GM19043 (cell line): ENCODE data around the gene GSPT1.

Experiments
- ATAC-seq: cut with Tn5 transposase; IDR thresholded peaks from one replicate; pipeline ENCODE4 v1.9.1; 2021; ENCODE audit warnings: low read depth; ENCODE audit not compliant: unreplicated experiment

GSPT1 gene

DNA sequence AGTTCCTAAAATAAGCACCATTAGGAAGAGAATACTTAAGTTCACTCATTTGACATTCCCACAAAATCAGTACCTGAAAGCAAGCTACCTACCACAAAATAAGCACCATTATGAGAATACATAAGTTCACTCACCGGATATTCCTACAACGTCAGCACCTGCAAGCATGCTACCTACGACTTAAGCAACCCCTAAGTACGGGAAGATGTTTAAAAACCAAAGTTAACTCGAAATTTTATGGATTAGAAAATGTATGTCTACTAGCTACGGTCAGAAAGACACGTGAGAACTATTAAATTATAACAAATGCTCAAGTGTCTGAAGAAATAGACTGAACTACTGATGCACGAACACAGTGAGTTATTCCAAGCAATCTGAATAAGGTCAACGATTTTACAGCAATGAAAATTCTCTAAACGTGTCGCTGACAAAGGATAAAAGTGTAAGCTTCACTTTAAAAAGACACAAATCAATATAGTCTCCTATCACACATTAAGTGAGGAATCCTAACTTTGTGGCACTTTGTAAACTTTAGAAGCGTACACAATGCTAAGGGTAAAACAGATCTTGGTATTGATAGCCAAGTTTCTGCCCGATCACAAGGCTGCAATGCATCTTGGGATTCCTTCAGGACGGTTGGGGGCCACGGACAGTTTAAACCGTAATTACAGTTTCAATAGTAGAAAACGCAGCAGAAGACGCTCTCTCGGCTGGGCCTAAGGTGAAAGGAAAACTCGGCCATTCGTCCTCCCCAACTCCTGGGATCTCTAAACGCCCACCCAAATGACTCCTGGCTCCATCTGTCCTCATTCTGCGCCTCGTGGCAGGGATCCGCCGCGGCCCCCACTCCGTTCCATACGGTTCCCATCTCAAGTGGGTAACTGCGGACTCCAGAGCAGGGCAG lies 1.3 kb downstream of the GSPT1 start:
- ATAC-seq = no peak

DNA sequence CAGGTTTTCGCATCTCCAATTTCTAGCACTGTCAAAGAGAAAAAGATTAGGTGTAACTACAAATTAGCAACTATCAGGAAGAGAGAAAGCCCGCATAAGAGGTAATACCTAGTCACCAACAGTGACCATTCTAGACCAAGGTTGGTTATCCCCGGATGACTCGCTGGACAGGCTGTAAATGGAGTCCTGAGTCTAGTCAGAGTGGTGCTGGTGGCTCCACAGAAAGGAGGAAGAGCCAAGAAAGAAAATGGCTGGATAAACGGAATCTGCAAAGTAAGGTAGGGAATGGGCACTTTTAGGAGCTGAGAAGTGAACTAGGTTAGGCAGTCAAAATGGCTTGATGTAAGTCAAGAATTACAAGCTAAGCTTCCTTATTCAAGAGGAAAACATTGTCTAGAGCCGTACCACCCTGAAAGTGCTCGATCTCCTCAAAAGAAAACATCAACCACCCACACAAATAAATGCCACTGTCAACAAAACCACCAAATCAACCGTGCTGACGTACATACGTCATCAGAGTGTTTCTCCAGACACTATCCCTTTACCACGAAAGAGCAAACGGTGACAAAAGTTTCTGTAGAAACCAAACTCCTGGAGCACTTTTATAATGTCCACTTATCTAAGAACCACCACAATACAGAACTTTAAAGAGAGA lies 2.2 kb downstream of the GSPT1 start:
- no peak for ATAC-seq

DNA sequence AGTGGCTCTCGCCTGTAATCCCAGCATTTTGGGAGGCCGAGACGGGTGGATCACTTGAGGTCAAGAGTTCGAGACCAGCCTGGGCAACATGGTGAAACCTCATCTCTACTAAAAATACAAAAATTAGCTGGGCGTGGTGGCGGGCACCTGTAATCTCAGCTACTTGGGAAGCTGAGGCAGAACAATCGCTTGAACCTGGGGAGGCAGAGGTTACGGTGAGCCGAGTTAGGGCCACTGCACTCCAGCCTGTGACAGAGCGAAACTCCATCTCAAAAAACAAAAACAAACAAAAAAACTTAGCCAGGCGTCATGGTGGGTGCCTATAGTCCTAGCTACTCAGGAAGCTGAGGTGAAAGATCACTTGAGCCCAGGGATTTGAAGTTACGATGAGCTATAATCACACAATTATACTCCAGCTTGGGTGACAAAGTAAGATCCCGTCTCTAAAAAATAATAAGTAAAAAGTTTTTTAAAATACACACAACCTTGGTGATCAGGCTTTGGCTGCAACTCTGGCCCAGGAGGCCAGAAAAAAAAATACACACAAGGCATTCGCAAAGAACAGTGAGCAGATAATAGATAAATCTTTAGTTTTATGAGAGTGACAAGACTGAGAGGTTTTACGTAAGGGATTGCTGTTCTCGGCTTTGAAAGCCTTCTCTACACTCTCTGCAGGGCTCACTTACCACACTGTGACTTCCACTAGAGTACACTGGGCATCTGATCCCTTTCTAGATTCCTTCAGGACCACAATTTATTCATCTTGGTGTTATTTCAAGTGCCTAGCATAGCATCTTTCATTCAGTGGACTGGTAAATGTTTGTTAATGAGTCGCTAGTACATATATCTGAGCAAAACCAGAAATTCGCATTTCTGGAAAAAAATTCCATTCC lies 5.9 kb downstream of the GSPT1 start:
- ATAC-seq = no peak

DNA sequence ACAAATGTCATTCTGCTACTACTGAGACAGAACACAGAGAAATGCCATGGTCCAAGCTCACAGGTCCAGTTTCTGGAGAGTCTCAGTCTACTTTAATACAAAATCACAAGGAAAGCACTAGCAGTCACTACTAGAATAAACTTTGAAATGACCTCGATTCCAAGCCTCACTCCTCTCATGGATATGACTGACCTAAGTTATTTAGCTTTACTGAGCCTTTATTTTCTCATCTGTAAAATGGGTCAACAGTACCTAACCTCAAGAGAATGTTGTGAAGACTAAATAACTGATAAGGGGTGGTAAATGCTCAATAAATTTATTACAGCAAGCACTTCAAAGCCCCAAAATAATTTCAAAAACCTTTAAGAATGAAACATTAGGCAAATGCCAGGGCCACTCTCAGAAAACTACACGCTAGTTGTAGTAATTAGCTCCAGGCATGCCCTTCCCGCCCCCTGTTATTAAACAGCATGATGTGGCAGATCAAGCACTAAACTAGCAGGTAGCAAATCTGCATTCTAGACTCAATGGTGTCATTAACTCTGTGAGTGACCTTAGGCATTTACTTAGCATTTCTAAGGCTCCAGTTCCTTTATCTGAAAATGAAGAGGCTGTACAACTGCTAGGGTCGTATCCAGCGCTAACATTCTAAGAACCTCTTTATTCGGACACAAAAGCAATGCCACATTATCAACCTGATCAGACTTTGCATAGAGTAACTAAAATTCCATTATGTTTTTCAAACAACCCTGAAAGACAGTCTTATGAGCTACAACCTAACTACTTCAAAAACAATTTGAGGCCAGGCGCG lies 8.4 kb downstream of the GSPT1 start:
- no peak for ATAC-seq

DNA sequence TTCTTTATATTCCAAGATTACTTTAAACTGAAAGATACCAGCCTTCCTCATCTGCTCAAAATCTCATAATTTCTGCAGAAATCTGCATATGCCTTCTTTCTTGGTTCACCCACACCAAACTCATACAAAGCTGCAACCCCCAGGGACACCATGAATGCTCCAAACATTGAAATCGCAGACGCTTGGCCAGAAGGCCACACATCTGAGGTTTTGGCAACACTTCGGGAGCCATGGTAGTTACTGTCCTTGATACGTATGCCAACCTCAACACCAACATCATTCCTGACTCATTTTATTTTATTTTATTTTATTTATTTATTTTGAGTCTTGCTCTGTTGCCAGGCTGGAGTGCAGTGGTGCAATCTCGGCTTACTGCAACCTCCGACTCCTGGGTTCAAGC lies 11.8 kb downstream of the GSPT1 start:
- no peak for ATAC-seq

DNA sequence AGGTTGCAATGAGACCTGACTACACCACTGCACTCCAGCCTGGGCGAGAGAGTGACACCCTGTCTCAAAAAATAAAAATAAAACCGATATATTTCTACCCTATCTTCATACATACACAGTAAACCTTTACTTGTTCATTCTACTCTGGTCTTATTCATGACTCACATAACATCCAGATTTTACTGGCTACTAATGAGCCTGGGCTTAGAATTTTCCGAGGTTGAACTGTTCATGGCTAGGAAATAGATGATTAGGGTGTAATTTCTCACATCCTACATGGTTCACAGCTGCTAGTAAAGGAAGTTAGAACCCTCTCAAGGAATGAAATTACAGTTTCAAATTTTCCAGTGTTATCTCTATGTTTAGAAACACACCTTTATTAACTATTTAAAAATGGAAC lies 14.7 kb downstream of the GSPT1 start:
- ATAC-seq = no peak

DNA sequence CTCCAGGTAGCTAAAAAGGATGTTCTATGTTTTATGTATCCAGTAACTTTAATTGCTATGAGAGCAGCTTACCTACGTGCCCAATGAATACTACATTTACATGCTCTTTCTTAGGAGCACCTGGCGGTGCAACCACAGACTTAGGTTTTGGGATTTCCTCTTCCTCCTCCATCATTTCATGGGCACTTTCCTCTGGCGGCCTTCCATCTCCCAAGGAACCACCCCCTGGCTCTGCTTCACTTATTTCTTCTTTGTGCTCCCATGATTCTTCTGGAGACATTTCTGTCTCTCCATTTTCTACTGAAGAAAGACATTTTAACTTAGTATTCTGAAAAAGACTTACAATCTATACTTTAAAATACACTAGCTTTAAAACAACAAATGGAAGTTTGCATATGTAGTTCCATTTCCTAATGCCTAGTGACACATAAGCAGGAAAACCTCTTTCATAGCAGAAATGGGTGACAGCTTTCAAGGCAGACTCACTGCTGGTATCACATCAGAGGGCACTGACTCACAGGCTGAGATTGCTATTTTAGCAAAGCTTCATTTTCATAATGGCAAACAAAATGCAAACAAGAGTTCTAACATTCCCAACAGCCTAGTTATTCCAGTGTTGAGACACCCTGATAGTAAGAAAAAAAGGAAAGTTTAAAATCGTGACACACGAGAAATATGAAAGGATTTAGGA lies 19.1 kb downstream of the GSPT1 start:
- no peak for ATAC-seq

DNA sequence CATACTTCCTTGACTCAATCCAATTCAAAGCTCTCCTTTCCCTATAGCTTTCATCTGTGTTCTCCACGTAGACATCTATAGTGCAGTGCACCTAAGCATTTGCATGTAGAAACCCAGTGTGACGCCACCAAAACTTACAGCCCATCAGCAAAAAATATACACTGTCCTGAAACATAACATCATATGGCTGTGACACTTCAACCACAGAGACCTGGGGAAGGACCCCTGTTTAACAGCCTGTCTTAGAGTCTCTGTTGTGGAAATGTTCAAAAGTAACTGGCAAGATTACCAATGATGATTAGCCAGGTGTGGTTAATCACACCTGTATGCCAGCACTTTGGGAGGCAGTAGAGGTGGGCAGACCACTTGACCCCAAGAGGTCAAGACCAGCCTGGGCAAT lies 22.2 kb downstream of the GSPT1 start:
- no peak for ATAC-seq

DNA sequence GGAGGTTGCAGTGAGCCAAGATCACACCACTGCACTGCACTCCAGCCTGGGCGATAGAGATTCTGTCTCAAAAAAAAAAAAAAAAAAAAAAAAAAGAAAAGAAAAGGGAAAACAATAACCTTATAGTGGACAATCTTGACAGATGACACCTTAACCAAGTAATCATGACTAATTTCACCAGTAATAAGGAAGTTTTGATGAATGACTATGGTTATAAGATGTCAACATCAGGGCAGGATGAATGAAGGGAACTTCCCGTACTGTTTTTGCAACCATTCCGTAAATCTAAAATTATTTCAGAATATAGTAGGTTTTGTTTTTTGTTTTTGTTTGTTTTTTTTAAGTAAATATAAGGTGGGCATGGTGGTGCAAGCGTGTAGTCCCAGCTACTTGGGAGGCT lies 23.0 kb downstream of the GSPT1 start:
- ATAC-seq = no peak

DNA sequence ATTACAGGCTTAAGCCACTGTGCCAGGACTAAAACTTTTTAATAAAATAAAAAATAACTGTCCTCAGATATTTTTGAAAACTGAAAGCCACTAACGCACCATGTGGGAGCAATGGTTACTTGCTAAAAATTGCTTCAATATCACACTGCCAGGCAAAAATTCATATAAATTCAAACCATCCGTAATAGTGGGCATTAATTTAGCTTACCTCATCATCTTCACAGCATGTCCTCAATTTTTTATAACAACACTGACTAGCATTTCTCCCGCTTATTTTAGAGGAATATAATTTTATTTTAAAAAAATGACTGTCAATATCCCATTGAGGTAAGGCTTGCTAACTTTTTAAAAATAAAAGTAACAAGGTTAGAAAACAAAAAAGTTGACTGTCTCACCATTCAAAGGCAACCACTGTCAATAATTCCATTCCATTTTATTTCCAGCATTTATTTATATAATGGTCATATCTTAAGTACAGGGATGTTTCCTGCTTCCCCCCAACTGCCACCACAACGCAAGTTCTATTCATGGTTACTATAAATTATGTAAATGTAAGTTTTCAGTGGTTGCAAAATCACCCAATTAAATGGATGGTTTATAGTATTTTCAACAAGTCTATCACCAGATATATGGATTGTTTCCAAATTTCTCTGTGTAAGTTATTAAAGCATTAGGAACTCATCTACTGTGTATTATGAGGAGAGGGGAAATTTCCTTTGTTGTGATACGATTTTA lies 25.4 kb downstream of the GSPT1 start:
- ATAC-seq = no peak

DNA sequence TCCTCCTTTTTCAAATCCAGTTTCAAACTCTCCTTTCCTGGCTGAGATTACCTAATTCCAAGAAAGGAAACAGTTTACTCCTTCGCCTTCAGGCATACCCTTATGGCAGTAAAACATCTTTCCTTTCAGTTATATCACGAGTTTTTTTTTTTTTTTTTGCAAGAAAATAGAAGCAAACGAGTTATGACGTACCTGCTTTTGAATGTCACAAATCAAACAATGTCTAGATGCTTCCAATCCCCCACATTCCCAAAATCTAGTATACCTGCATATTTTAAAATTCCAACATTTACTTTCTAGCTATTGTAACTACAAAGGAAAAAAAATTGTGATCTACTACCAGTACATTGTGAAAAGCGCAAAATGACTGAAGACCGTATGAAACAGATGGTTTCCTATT lies 28.9 kb downstream of the GSPT1 start:
- no peak for ATAC-seq

DNA sequence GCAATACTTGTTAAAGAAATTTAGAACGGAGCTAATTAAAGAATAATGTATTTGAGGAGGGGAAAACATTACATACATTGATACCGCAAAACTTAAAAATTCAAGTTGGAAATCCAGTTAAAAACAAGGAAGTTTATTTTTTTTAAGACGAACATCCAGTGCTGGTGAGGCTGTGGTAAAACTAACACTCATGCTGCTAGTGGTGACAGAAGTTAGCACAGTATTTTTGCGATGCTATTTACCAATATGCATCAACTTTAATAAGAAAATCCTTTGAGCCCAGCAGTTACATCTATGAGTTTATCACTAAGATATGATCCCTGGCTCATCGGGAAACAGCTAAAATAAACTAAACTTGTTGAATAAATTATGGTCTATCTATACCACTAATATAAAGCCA lies 31.7 kb downstream of the GSPT1 start:
- no peak for ATAC-seq

DNA sequence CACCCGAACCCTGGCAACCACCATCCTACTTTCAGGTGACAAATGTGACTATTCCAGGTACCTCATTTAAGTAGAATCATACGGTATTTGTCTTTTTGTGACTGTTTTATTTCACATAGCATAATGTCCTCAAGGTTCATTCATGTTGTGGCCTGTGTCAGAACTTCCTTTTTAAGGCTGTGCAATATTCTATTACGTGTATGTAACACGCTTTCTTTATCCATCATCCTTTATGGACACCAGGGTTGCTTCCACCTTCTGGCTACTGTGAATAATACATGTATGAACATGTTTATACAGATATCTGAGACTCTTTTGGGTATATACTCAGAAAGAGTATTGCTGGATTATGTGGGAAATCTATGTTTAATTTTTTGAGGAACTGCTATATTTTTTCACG lies 35.7 kb downstream of the GSPT1 start:
- ATAC-seq = no peak

DNA sequence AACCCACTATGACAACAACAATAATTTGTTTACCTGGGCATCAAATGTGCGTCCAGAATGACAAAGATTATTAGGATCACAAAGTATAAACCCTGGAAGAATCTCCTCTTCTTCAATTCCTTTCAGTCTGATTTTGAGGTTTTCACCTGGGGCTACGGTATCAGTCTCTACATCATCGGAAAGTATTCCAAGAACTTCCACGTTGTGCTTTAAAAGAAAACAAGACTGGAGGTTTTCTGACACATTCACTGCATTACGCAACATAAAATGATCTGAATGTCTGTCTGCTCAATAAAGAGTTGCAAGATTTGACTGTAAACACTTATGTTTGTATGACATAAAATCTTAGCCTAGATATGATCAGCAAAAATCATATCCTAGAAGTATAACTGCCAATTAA lies 38.4 kb downstream of the GSPT1 start:
- ATAC-seq = no peak

DNA sequence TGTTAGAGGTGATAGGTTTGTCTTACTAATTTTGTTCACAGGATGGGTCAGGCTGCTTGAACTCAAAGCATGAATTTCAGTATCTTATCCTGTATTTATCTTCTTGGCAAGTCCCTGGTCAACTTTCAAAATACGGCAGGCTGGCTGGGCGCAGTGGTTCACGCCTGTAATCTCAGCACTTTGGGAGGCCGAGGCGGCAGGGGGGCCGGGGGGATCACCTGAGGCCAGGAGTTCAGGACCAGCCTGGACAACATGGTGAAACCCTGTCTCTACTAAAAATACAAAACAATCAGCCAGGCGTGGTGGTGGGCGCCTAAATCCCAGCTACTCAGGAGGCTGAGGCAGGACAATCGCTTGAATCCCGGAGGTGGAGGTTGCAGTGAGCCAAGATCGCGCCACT lies 39.5 kb downstream of the GSPT1 start:
- no peak for ATAC-seq

DNA sequence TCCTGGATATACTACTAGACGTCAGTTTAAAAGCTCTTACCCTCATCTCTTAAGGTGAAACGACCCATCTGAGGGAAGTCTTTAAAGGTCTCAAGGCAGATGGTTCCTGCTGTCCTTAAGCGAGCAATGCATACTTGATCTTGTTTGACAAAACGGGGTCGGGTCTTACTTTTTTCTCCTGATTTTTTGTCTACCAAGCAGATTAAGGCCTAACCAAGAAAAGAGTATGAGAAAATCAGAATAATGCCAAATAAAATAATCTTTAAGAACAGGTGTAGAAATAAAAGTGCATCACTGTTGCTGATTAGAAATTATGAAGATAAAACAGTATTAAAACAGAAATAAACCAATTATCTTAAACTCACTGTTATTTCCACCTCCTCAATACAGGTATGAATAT lies 40.0 kb downstream of the GSPT1 start:
- ATAC-seq = no peak

DNA sequence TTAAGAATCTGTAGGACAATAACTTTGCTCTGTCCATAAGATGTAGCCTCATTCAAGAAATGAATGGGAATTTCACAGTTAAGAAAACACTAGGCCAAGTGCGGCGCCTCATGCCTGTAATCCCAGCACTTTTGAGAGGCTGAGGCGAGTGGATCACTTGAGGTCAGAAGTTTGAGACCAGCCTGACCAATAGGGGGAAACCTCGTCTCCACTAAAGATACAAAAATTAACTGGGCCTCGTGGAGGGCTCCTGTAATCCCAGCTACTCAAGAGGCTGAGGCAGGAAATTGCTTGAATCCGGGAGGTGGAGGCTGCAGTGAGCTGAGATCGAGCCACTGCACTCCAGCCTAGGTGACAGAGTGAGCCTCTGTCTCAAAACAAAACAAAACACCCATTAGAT lies 44.6 kb downstream of the GSPT1 start:
- no peak for ATAC-seq

DNA sequence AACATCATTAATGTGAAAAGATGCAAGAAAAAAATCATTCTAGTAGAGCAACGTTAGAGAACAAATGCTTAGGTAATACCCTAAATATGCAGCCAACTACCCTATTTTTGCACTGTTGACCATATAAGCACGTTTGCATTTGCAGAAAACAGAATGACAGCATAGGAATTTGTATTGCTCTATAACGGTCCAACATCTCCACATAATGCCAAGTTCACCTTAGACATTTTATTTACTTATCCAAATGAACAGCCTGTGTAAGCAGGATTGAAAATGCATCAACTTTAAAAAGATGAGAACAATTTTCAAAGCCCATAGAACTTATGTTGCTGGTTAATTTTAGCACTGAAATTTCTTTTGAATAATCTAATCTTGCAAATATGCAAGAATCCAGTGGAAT lies 45.4 kb downstream of the GSPT1 start:
- ATAC-seq = no peak
